H9 (cell line): Measurements from ENCODE around the gene PPP5C. TPM values are rescaled to one million over a fixed set of nuclear protein-coding genes. Genes with fewer than 3 reads are reported as not detected.

Source experiments
- DNase-seq: peaks from one replicate; pipeline ENCODE4 v3.0.0-alpha.2; 2017
- H2AFZ ChIP-seq: one replicate; pipeline ENCODE4 v1.6.1; 2013; ENCODE audit warnings: mild to moderate bottlenecking, low read length, control low read depth, moderate library complexity
- H2AK5ac ChIP-seq: 2 replicates; pipeline ENCODE4 v1.6.1; 2013; ENCODE audit warnings: low read length, control low read depth, mixed read lengths; ENCODE audit not compliant: insufficient read length
- H2BK120ac ChIP-seq: one replicate; pipeline ENCODE4 v1.6.1; 2013; ENCODE audit warnings: low read depth, mild to moderate bottlenecking, low read length, control low read depth, inconsistent platforms; ENCODE audit not compliant: poor library complexity, severe bottlenecking
- H2BK12ac ChIP-seq: 2 replicates; pipeline ENCODE4 v1.6.1; 2013; ENCODE audit warnings: low read length, control low read depth, mixed read lengths, low read depth; ENCODE audit not compliant: insufficient read length
- H2BK15ac ChIP-seq: 2 replicates; pipeline ENCODE4 v1.6.1; 2013; ENCODE audit warnings: low read depth, low read length, control low read depth
- H2BK20ac ChIP-seq: one replicate; pipeline ENCODE4 v1.6.1; 2013; ENCODE audit warnings: low read depth, mild to moderate bottlenecking, low read length, control low read depth, inconsistent platforms; ENCODE audit not compliant: poor library complexity, severe bottlenecking
- H2BK5ac ChIP-seq: 2 replicates; pipeline ENCODE4 v1.6.1; 2013; ENCODE audit warnings: low read length, control low read depth, mixed read lengths; ENCODE audit not compliant: insufficient read length
- H3K14ac ChIP-seq: 2 replicates; pipeline ENCODE4 v1.6.1; 2013; ENCODE audit warnings: low read length, control low read depth; ENCODE audit not compliant: insufficient read depth
- H3K18ac ChIP-seq: 2 replicates; pipeline ENCODE4 v1.6.1; 2013; ENCODE audit warnings: low read depth, mild to moderate bottlenecking, mixed read lengths, low read length, control low read depth; ENCODE audit not compliant: insufficient read length
- H3K23ac ChIP-seq: 2 replicates; pipeline ENCODE4 v1.6.1; 2013; ENCODE audit warnings: low read length, control low read depth, mixed read lengths, low read depth; ENCODE audit not compliant: insufficient read length
- H3K23me2 ChIP-seq: 2 replicates; pipeline ENCODE4 v1.6.1; 2013; ENCODE audit warnings: low read depth, mild to moderate bottlenecking, mixed read lengths, low read length, control low read depth; ENCODE audit not compliant: insufficient read length, poor library complexity, severe bottlenecking
- H3K27ac ChIP-seq: 2 replicates; pipeline ENCODE4 v1.5.1; 2013; ENCODE audit warnings: low read length, control low read depth, mixed read lengths, low read depth; ENCODE audit not compliant: insufficient read length
- H3K27me3 ChIP-seq: 2 replicates; pipeline ENCODE4 v1.6.1; 2013; ENCODE audit warnings: low read length, control low read depth, inconsistent platforms; ENCODE audit not compliant: insufficient read depth
- H3K4ac ChIP-seq: 2 replicates; pipeline ENCODE4 v1.6.1; 2013; ENCODE audit warnings: low read depth, mild to moderate bottlenecking, control low read depth, inconsistent platforms, low read length, moderate library complexity
- H3K4me1 ChIP-seq: 2 replicates; pipeline ENCODE4 v1.6.1; 2013; ENCODE audit warnings: low read length, control low read depth, inconsistent platforms; ENCODE audit not compliant: insufficient read depth
- H3K4me2 ChIP-seq: 2 replicates; pipeline ENCODE4 v1.6.1; 2013; ENCODE audit warnings: low read length, control low read depth, mixed read lengths; ENCODE audit not compliant: insufficient read length, insufficient read depth
- H3K56ac ChIP-seq: 2 replicates; pipeline ENCODE4 v1.6.1; 2013; ENCODE audit warnings: low read depth, mild to moderate bottlenecking, mixed read lengths, low read length, control low read depth; ENCODE audit not compliant: insufficient read length
- H3K79me1 ChIP-seq: 2 replicates; pipeline ENCODE4 v1.6.1; 2013; ENCODE audit warnings: low read depth, mild to moderate bottlenecking, moderate library complexity, low read length, control low read depth, inconsistent platforms; ENCODE audit not compliant: insufficient read depth, poor library complexity, severe bottlenecking
- H3K79me2 ChIP-seq: 2 replicates; pipeline ENCODE4 v1.6.1; 2013; ENCODE audit warnings: low read length, control low read depth, inconsistent platforms; ENCODE audit not compliant: insufficient read depth
- H3K9ac ChIP-seq: 2 replicates; pipeline ENCODE4 v1.6.1; 2013; ENCODE audit warnings: low read length, control low read depth, mixed read lengths; ENCODE audit not compliant: insufficient read length; ENCODE audit errors: extremely low read depth
- H3K9me3 ChIP-seq: one replicate; pipeline ENCODE4 v1.6.1; 2013; ENCODE audit warnings: low read depth, low read length, inconsistent platforms; ENCODE audit not compliant: control insufficient read depth
- H3T11ph ChIP-seq: one replicate; pipeline ENCODE4 v1.6.1; 2013; ENCODE audit warnings: mild to moderate bottlenecking, low read length, control low read depth, inconsistent platforms
- H4K20me1 ChIP-seq: one replicate; pipeline ENCODE4 v1.6.1; 2013; ENCODE audit not compliant: control insufficient read depth, insufficient read length, insufficient read depth
- H4K5ac ChIP-seq: 2 replicates; pipeline ENCODE4 v1.6.1; 2013; ENCODE audit warnings: low read depth, mild to moderate bottlenecking, mixed read lengths, low read length, control low read depth; ENCODE audit not compliant: insufficient read length
- H4K8ac ChIP-seq: replicated peaks from 2 replicates; pipeline ENCODE4 v1.6.1; 2013; ENCODE audit warnings: low read length, control low read depth, mixed read lengths, low read depth; ENCODE audit not compliant: insufficient read length
- H4K91ac ChIP-seq: 2 replicates; pipeline ENCODE4 v1.6.1; 2013; ENCODE audit warnings: low read depth, mild to moderate bottlenecking, moderate library complexity, mixed read lengths, low read length, control low read depth; ENCODE audit not compliant: insufficient read length
- H3K27ac Mint-ChIP-seq, 3 experiments: 2 replicates in 2 of 3; 3 replicates in 1 of 3; pipeline ENCODE4 v1.8.0; 2020 to 2021; ENCODE audit warnings: mixed read lengths in 3 of 3, mild to moderate bottlenecking in 1 of 3, moderate library complexity in 1 of 3
- H3K27me3 Mint-ChIP-seq: 2 replicates; pipeline ENCODE4 v1.8.0; 2021; ENCODE audit warnings: low read depth, mild to moderate bottlenecking, moderate library complexity, mixed read lengths
- H3K36me3 Mint-ChIP-seq, 3 experiments: 2 replicates in 2 of 3; 3 replicates in 1 of 3; pipeline ENCODE4 v1.8.0; 2020 to 2021; ENCODE audit warnings: low read depth in 3 of 3, mixed read lengths in 3 of 3; ENCODE audit not compliant: insufficient read depth in 1 of 3
- H3K4me1 Mint-ChIP-seq, 2 experiments: 2 replicates each; pipeline ENCODE4 v1.8.0; 2020; ENCODE audit warnings: mixed read lengths in 2 of 2
- H3K4me3 Mint-ChIP-seq, 2 experiments: 2 replicates in 1 of 2; 3 replicates in 1 of 2; pipeline ENCODE4 v1.8.0; 2020 to 2021; ENCODE audit warnings: mild to moderate bottlenecking in 2 of 2, mixed read lengths in 2 of 2, moderate library complexity in 1 of 2
- H3K9me3 Mint-ChIP-seq, 2 experiments: 2 replicates in 1 of 2; 3 replicates in 1 of 2; pipeline ENCODE4 v1.8.0; 2020; ENCODE audit warnings: mild to moderate bottlenecking in 2 of 2, mixed read lengths in 2 of 2, moderate library complexity in 1 of 2
- CTCF ChIP-seq: fragments of 200-600 bp; sonication (generic); conservative IDR thresholded peaks from 3 replicates; pipeline ENCODE4 v1.8.0; 2021; ENCODE audit warnings: antibody characterized with exemption, mild to moderate bottlenecking
- WGBS: extraction: QIAGEN DNeasy Blood & Tissue Kit; methylation state at CpG from one replicate; pipeline ENCODE4 v1.1.7; 2013; ENCODE audit warnings: missing lambda C conversion rate, low lambda C conversion rate, mixed read lengths; ENCODE audit not compliant: insufficient read length; ENCODE audit errors: extremely low coverage; 5-methylcytosine and 5-hydroxymethylcytosine counted together
- long read RNA-seq: library from polyadenylated mRNA; unstranded; transcript quantifications from one replicate; pipeline ENCODE4 v2.0.0, GENCODE V29; 2020
- total RNA-seq: library from RNA; stranded (reverse); gene quantifications from 2 replicates; pipeline ENCODE4 v1.2.1, GENCODE V29; 2021

PPP5C gene, protein sequence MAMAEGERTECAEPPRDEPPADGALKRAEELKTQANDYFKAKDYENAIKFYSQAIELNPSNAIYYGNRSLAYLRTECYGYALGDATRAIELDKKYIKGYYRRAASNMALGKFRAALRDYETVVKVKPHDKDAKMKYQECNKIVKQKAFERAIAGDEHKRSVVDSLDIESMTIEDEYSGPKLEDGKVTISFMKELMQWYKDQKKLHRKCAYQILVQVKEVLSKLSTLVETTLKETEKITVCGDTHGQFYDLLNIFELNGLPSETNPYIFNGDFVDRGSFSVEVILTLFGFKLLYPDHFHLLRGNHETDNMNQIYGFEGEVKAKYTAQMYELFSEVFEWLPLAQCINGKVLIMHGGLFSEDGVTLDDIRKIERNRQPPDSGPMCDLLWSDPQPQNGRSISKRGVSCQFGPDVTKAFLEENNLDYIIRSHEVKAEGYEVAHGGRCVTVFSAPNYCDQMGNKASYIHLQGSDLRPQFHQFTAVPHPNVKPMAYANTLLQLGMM
- total RNA-seq, result 108 and 111 TPM in 2 replicates
- long read RNA-seq, transcript PPP5C-201 (13 exons, 2,109 nt), result major isoform, 841 of 888 reads
- long read RNA-seq, partial matches to known transcripts, result 18 of 888 reads
- long read RNA-seq, other reads (novel, unspliced or antisense), result 22 of 888 reads

DNA sequence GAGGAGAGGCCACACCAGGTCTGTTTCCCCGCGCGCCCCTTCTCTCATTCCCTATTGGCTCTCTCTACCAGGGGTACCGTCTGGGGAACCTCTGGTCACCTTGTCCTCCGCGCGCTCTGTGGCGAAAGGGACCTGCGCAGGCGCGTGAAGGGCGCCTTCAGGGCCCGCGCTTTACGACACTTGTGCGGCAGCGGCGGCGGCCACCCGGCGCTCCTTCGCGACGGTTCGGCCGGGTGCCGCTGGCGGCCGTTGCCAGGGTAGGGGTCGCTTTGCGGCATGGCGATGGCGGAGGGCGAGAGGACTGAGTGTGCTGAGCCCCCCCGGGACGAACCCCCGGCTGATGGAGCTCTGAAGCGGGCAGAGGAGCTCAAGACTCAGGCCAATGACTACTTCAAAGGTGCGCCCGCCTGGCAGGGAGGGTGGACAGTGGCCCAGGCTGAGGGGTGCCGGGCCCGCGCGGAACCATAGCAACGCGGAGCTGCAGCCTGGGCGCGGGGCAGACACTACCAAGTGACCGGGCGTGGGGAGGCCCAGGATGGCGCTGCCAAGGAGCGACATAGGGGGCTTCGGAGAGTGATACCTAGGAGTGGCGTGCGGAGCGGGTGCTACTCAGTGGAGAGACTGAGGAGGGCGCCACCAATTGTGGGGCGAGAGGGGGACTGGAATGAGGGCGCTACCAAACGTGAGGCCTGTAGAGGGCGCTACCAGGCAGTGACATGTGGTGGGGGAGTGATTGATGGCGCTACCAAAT is at the start of gene PPP5C:
Gene PPP5C, plus strand, starts transcription at position 267 of the 751 bp plus-strand sequence. Its CDS starts 10 bp downstream, at position 277.
- peak; percentile 88 for TF ChIP-seq CTCF

More for the DNA sequence above, at the start of gene PPP5C:
- H3K56ac ChIP-seq, result no peak within 1 kb of the TSS
- no peak within 1 kb of the TSS for H4K5ac ChIP-seq
- H3K4me2 ChIP-seq, result peak within 1 kb of the TSS; percentile 65
- peaks cover 9 to 22% (median 20%) of the 10 kb centered on the region in 3 experiments; a peak in 6 of 7 replicates for H3K36me3 Mint-ChIP-seq
- no peaks in the 10 kb centered on the region for H4K20me1 ChIP-seq
- H3K9me3 ChIP-seq, result no peaks in the 10 kb centered on the region
- H3K27ac ChIP-seq, result no peak within 1 kb of the TSS
- H3K9ac ChIP-seq, result peak within 1 kb of the TSS; percentile 69
- no peak within 1 kb of the TSS for H2BK120ac ChIP-seq
- no peak within 1 kb of the TSS for H2AK5ac ChIP-seq
- H3K4ac ChIP-seq, result no peak within 1 kb of the TSS; the same call in 1 of the 2 replicates
- H3K4me3 Mint-ChIP-seq, result peak within 1 kb of the TSS; percentile 97
- H2BK20ac ChIP-seq, result no peak within 1 kb of the TSS
- peak within 1 kb of the TSS; percentile 79 to 98 (median 94); a peak in 6 of 7 replicates for H3K27ac Mint-ChIP-seq
- H3K23ac ChIP-seq, result no peak within 1 kb of the TSS
- H3K9me3 Mint-ChIP-seq, result peaks cover 0 to 2% of the 10 kb centered on the region in 2 experiments; a peak in 2 of 5 replicates
- no peaks in the 10 kb centered on the region; the same call in 1 of the 2 replicates for H3K27me3 Mint-ChIP-seq
- no peaks in the 10 kb centered on the region for H3K27me3 ChIP-seq
- no peak within 1 kb of the TSS for H4K91ac ChIP-seq
- peaks cover 14% of the 10 kb centered on the region; the same call in 1 of the 2 replicates for H3K79me2 ChIP-seq
- H3K4me1 ChIP-seq, result peaks cover 3% of the 10 kb centered on the region; the same call in 1 of the 2 replicates
- no peak within 1 kb of the TSS for H4K8ac ChIP-seq
- H3T11ph ChIP-seq, result no peak within 1 kb of the TSS
- H2BK12ac ChIP-seq, result no peak within 1 kb of the TSS
- peak within 1 kb of the TSS; percentile 93 for H3K18ac ChIP-seq
- no peak within 1 kb of the TSS for H2AFZ ChIP-seq
- WGBS, result no CpG with 5 or more reads among the region's 62 CpGs
- H2BK5ac ChIP-seq, result no peak within 1 kb of the TSS
- peaks cover 40 to 53% of the 10 kb centered on the region in 2 experiments for H3K4me1 Mint-ChIP-seq
- peak within 1 kb of the TSS; percentile 77 for H3K14ac ChIP-seq
- DNase-seq, result peak; percentile 97
- H2BK15ac ChIP-seq, result no peak within 1 kb of the TSS
- peaks cover 8% of the 10 kb centered on the region for H3K23me2 ChIP-seq
- H3K79me1 ChIP-seq, result peaks cover 2% of the 10 kb centered on the region
